ENCODE results near the gene GPX7. TPM values are rescaled to one million over a fixed set of nuclear protein-coding genes. Genes with fewer than 3 reads are reported as not detected.
"Not testable (repeated sequence)": the region's sequence is repeated elsewhere in the genome, so short reads cannot be mapped to it uniquely, and the experiment has no call there.

Gene GPX7
- total RNA-seq: 33.8 and 103 TPM in 2 replicates
- 30.2 TPM for polyA plus RNA-seq (2012)

GRCh38 chr1:52601991-52602855 is at the start of gene GPX7:
GPX7 (plus strand) TSS chr1:52602371; CDS start chr1:52602410, 39 bp downstream.
- peak; percentile 57 for DNase-seq (ENCODE audit: low read depth)

GRCh38 chr1:52552505-52553361 is 49.4 kb upstream of the GPX7 start, which contains the start of gene TUT4:
TUT4 (minus strand) TSS chr1:52553092; CDS start chr1:52526280, 26,812 bp downstream.
- peak; percentile 87 for DNase-seq (ENCODE audit: low read depth)

- peak; percentile 91 for DNase-seq (ENCODE audit: low read depth)
Measured at GRCh38 chr1:52553362-52554266, 48.6 kb upstream of the GPX7 start.

- no peak for DNase-seq (ENCODE audit: low read depth)
Measured at GRCh38 chr1:52554267-52554640, 47.9 kb upstream of the GPX7 start.

- DNase-seq (ENCODE audit: low read depth): no peak
Measured at GRCh38 chr1:52554756-52555155, 47.4 kb upstream of the GPX7 start.

DNA sequence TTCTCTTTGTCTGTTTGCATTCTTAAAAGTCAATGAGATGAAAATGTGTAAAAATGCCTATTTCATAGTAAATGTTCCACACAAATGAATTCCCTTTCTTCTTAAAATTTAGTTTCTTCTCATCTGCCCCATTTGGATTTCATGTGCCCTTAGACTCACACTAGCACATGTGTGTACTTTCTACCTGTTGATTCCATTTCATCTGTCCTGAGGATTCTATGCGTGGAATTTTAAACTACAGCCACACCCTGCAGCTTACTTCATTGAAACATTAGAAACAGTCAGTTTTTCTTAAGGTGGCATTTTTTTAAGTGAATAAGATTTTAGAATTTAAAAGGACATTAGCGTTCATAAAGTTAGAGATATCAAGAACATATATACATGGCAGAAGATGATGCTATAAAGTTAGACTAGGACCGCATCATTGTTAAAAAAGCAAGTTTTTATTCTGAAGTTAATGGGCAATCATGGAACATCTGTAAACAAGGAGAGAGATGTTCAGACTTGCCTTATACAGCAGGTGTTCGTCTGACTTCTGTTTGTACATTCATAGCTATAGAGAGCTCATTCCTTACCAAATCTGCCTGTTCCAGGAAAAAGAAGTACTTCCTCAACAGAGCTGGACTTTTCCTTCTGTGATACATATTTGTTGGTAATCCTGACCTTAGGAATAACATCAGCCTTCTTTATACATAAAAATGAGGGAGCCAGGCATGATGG is 45.4 kb upstream of the GPX7 start:
- DNase-seq (ENCODE audit: low read depth): no peak

DNA sequence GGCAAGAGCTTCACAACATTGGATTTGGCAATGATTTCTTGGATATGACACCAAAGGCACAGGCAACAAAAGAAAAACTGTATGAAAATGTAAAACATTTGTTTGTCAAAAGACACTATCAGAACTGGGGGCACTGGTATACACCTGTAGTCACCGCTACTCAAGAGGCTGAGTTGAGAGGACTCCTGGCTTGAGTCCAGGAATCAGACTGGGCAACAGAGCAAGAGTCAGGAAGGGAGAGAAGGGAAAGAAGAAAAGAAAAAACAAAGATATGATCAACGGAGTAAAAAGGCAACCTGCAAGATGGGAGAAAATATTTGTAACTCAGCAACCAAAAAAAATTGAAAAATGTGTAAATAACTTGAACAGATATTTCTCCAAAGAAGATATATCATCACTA is 43.2 kb upstream of the GPX7 start:
- no peak for DNase-seq (ENCODE audit: low read depth)

DNA sequence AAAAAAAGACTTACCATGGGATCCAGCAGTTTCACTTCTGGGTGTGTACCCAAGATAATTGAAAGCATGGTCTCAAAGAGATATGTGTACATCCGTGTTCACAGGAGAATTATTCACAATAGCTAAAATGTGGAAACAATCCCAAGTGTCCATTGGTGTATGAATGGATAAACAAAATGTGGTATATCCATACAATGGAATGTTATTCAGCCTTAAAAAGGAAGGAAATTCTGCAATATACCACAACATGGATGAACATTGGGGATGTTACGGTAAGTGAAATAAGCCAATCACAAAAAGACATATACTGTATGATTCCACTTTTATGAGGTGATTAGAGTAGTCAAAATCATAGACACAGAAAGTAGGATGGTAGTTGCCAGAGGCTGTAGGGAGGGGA is 42.3 kb upstream of the GPX7 start:
- no peak for DNase-seq (ENCODE audit: low read depth)

GRCh38 chr1:52562766-52563165 is 39.4 kb upstream of the GPX7 start:
- no peak for DNase-seq (ENCODE audit: low read depth)

DNA sequence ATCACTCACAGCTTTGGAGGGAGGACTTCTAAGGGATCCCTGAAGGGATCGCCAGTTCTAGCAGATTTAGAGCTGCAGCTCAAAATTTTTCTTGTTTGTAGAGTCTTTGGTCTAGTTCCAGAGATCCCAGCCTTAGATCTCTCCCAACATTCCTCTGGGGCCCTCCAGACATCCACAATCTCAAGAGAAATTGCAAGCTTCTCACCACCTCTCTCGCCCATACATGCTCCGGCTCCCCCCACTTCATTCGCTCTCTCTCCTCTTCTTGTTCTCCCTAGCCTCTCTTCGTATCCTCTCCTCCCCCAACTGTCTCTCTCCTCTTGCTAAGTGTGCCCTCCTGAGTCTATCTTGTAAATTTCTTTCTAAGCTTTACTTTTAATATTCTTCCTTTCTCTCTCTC is 34.2 kb upstream of the GPX7 start:
- no peak for DNase-seq (ENCODE audit: low read depth)

- DNase-seq (ENCODE audit: low read depth): no peak
Measured at GRCh38 chr1:52569449-52570210, 32.5 kb upstream of the GPX7 start.

GRCh38 chr1:52571783-52572182 is 30.4 kb upstream of the GPX7 start:
- DNase-seq (ENCODE audit: low read depth): no peak

- no peak for DNase-seq (ENCODE audit: low read depth)
Measured at GRCh38 chr1:52572387-52572786, 29.8 kb upstream of the GPX7 start.

GRCh38 chr1:52574594-52574993 is 27.6 kb upstream of the GPX7 start:
- DNase-seq (ENCODE audit: low read depth): peak; percentile 38

DNA sequence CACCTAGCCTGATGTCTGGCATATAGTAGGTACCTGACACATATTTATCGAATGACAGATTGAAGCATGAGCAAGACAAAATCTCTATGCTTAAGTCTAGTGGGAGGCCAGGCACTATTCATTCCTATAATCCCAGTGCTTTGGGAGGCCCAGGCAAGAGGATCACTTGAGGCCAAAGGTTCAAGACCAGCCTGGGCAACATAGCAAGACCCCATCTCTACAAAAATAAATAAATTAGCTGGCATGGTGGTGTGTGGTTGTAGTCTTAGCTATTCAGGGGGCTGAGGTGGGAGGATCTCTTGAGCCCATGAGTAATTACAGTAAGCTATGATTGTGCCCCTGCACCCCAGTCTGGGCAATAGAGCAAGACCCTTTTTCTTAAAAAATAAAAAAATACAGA is 26.1 kb upstream of the GPX7 start:
- DNase-seq (ENCODE audit: low read depth): no peak

DNA sequence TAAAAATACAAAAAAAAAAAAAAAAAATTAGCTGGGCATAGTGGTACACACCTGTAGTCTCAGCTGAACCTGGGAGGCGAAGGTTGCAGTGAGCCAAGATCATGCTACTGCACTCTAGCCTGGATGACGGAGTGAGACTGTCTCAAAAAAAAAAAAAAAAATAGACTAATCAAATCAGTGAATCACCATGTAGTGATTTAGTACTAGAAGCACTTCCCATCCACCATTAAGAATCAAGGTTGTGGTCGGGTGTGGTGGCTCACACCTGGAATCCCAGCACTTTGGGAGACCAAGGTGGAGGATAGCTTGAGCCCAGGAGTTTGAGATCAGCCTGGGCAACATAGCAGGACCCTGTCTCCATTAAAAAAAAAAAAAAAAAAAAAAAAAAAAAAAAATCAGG is 24.1 kb upstream of the GPX7 start:
- DNase-seq (ENCODE audit: low read depth): not testable (repeated sequence)

DNA sequence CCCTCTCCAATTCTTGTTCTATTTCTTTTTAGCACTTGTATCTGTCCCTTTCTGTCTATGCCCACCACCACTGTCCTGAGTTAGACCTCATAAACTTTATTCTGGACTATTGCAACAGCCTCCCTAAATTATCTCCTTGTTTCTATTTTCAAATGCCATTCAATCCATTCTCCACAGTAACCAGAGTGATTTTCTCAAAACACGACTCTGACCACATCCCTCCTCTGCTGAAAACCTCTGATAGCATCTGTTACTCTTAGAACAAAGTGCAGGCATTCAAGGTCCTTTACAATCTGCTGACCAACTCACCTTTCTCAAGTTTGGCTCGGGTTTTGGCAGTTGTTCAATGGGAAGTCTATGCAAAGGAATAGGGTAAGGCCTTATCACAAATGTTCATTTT is 22.8 kb upstream of the GPX7 start:
- DNase-seq (ENCODE audit: low read depth): peak; percentile 67

- no peak for DNase-seq (ENCODE audit: low read depth)
Measured at GRCh38 chr1:52580283-52580682, 21.9 kb upstream of the GPX7 start.

DNA sequence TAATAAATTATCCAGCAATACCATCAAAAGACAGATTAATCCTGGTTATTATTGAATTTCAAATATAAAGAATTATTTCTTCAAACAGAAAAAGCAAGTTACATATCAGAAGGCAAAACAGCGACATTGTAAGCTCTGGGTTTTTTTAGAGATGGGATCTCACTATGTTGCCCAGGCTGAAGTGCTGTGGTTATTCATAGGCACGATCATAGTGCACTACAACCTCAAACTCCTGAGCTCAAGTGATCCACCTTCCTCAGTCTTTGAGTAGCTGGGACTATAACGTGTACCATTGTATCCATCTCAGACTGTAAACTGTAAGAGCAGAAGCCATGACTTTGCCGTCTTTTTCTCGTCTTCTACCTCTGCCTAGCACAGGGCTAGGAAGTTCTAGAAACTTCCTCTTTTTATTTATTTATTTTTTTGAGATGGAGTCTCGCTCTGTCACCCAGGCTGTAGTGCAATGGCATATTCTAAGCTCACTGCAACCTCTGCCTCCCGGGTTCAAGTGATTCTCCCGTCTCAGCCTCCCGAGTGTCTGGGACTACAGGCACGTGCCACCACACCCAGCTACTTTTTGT is 20.0 kb upstream of the GPX7 start:
- DNase-seq (ENCODE audit: low read depth): no peak

Measured in myocyte (in vitro differentiated cells).